ENCODE measurements around the gene TRUB1.

GRCh38 chr10:114933588-114933987, 4.4 kb upstream of the TRUB1 start:
- TF ChIP-seq YY1 (IDR thresholded peaks at IDR 0.05; ENCODE audit: insufficient read depth, insufficient read length), result no peak
- no peak for TF ChIP-seq ZNF274 (IDR thresholded peaks at IDR 0.05; ENCODE audit: low read depth, low read length)
- TF ChIP-seq SUZ12 (IDR thresholded peaks at IDR 0.05; ENCODE audit: extremely low read depth, insufficient read depth, insufficient read length), result no peak
